ENCODE results near the gene DPH2.

DPH2 gene

GRCh38 chr1:43969746-43970466 is at the start of gene DPH2:
DPH2 (plus strand) TSS chr1:43970010; CDS start chr1:43970176, 166 bp downstream.
- Mint-ChIP-seq H3K9me3 (no peaks in the 10 kb centered on the region), H3K4me3 (peak within 1 kb of the TSS; percentile 96), H3K4me1 (peaks cover 23% of the 10 kb centered on the region), H3K27me3 (no peaks in the 10 kb centered on the region), H3K36me3 (no peaks in the 10 kb centered on the region), H3K27ac (peak within 1 kb of the TSS; percentile 49)
- peak; percentile 80 to 85 for DNase-seq (ENCODE audit: low spot score in 2 of 2)
- peak; percentile 83 for ATAC-seq (ENCODE audit: low read depth)

GRCh38 chr1:43921022-43921421 is 48.8 kb upstream of the DPH2 start:
- no peak overlapping the region for H3K27ac Mint-ChIP-seq
- H3K4me1 Mint-ChIP-seq: no peaks in the 10 kb centered on the region
- H3K9me3 Mint-ChIP-seq: no peaks in the 10 kb centered on the region
- peaks cover 11% of the 10 kb centered on the region for H3K36me3 Mint-ChIP-seq
- H3K4me3 Mint-ChIP-seq: no peak overlapping the region
- H3K27me3 Mint-ChIP-seq: no peaks in the 10 kb centered on the region
- no peak for DNase-seq (ENCODE audit: low spot score in 2 of 2)
- ATAC-seq (ENCODE audit: low read depth): no peak

- DNase-seq (ENCODE audit: low spot score in 2 of 2) (no peak), ATAC-seq (ENCODE audit: low read depth) (no peak)
- no peak overlapping the region for H3K27ac Mint-ChIP-seq
- H3K9me3 Mint-ChIP-seq: no peaks in the 10 kb centered on the region
- H3K4me1 Mint-ChIP-seq: no peaks in the 10 kb centered on the region
- H3K4me3 Mint-ChIP-seq: no peak overlapping the region
- no peaks in the 10 kb centered on the region for H3K27me3 Mint-ChIP-seq
- H3K36me3 Mint-ChIP-seq: peaks cover 12% of the 10 kb centered on the region
Measured at GRCh38 chr1:43924516-43924915, 45.3 kb upstream of the DPH2 start.

GRCh38 chr1:43925846-43926245 is 44.0 kb upstream of the DPH2 start:
- ATAC-seq (ENCODE audit: low read depth) (no peak), DNase-seq (ENCODE audit: low spot score in 2 of 2) (no peak)
- no peak overlapping the region for H3K4me3 Mint-ChIP-seq
- H3K27me3 Mint-ChIP-seq: no peaks in the 10 kb centered on the region
- no peaks in the 10 kb centered on the region for H3K4me1 Mint-ChIP-seq
- no peaks in the 10 kb centered on the region for H3K9me3 Mint-ChIP-seq
- H3K36me3 Mint-ChIP-seq: peaks cover 12% of the 10 kb centered on the region
- H3K27ac Mint-ChIP-seq: no peak overlapping the region

- Mint-ChIP-seq H3K36me3 (peaks cover 10% of the 10 kb centered on the region), H3K4me3 (no peak overlapping the region)
- peak; percentile 32 for ATAC-seq (ENCODE audit: low read depth)
Measured at GRCh38 chr1:43930168-43930948, 39.5 kb upstream of the DPH2 start.

GRCh38 chr1:43930949-43931275 is 38.9 kb upstream of the DPH2 start:
- no peaks in the 10 kb centered on the region for H3K9me3 Mint-ChIP-seq
- ATAC-seq (ENCODE audit: low read depth): no peak
- peaks cover 16% of the 10 kb centered on the region for H3K27me3 Mint-ChIP-seq
- peaks cover 5% of the 10 kb centered on the region for H3K36me3 Mint-ChIP-seq
- no peak overlapping the region for H3K4me3 Mint-ChIP-seq
- DNase-seq (ENCODE audit: low spot score in 2 of 2): no peak
- peaks cover 11% of the 10 kb centered on the region for H3K4me1 Mint-ChIP-seq
- no peak overlapping the region for H3K27ac Mint-ChIP-seq

More at GRCh38 chr1:43930168-43930948, 39.5 kb upstream of the DPH2 start:
- H3K4me1 Mint-ChIP-seq: peaks cover 11% of the 10 kb centered on the region
- no peak for DNase-seq (ENCODE audit: low spot score in 2 of 2)
- H3K9me3 Mint-ChIP-seq: no peaks in the 10 kb centered on the region
- H3K27me3 Mint-ChIP-seq: peaks cover 13% of the 10 kb centered on the region
- H3K27ac Mint-ChIP-seq: no peak overlapping the region

- Mint-ChIP-seq H3K27ac (no peak overlapping the region), H3K27me3 (peaks cover 16% of the 10 kb centered on the region), H3K4me3 (no peak overlapping the region), H3K36me3 (peaks cover 3% of the 10 kb centered on the region), H3K4me1 (peaks cover 11% of the 10 kb centered on the region), H3K9me3 (no peaks in the 10 kb centered on the region)
- ATAC-seq (ENCODE audit: low read depth): no peak
- no peak for DNase-seq (ENCODE audit: low spot score in 2 of 2)
Measured at GRCh38 chr1:43931711-43932660, 37.8 kb upstream of the DPH2 start.

GRCh38 chr1:43932786-43933385 is 36.9 kb upstream of the DPH2 start:
- peaks cover 16% of the 10 kb centered on the region for H3K27me3 Mint-ChIP-seq
- DNase-seq (ENCODE audit: low spot score in 2 of 2) (no peak), ATAC-seq (ENCODE audit: low read depth) (no peak)
- peaks cover 11% of the 10 kb centered on the region for H3K4me1 Mint-ChIP-seq
- no peaks in the 10 kb centered on the region for H3K9me3 Mint-ChIP-seq
- H3K27ac Mint-ChIP-seq: no peak overlapping the region
- H3K36me3 Mint-ChIP-seq: peaks cover 3% of the 10 kb centered on the region
- H3K4me3 Mint-ChIP-seq: no peak overlapping the region

- Mint-ChIP-seq H3K9me3 (no peaks in the 10 kb centered on the region), H3K27me3 (peaks cover 16% of the 10 kb centered on the region), H3K4me1 (peaks cover 11% of the 10 kb centered on the region), H3K27ac (no peak within 1 kb of the TSS), H3K36me3 (peaks cover 3% of the 10 kb centered on the region), H3K4me3 (peak within 1 kb of the TSS; percentile 4)
- DNase-seq (ENCODE audit: low spot score in 2 of 2) (no peak), ATAC-seq (ENCODE audit: low read depth) (no peak)
Measured at GRCh38 chr1:43933386-43934100, 36.3 kb upstream of the DPH2 start, which contains the start of gene ARTN. ARTN (plus strand) TSS chr1:43933801; CDS start chr1:43935657, 1,856 bp downstream.

GRCh38 chr1:43934101-43934985 is 35.5 kb upstream of the DPH2 start:
- ATAC-seq (ENCODE audit: low read depth) (peak; percentile 74), DNase-seq (ENCODE audit: low spot score in 2 of 2) (peak; percentile 42 to 65)
- Mint-ChIP-seq H3K27me3 (peaks cover 16% of the 10 kb centered on the region), H3K4me3 (peak overlapping the region; percentile 4), H3K9me3 (no peaks in the 10 kb centered on the region), H3K4me1 (peaks cover 11% of the 10 kb centered on the region), H3K27ac (no peak overlapping the region), H3K36me3 (peaks cover 3% of the 10 kb centered on the region)

GRCh38 chr1:43934986-43935324 is 34.9 kb upstream of the DPH2 start:
- DNase-seq (ENCODE audit: low spot score in 2 of 2) (no peak), ATAC-seq (ENCODE audit: low read depth) (no peak)
- H3K27me3 Mint-ChIP-seq: peaks cover 16% of the 10 kb centered on the region
- no peak overlapping the region for H3K4me3 Mint-ChIP-seq
- H3K9me3 Mint-ChIP-seq: no peaks in the 10 kb centered on the region
- H3K4me1 Mint-ChIP-seq: peaks cover 15% of the 10 kb centered on the region
- no peak overlapping the region for H3K27ac Mint-ChIP-seq
- peaks cover 7% of the 10 kb centered on the region for H3K36me3 Mint-ChIP-seq

- H3K9me3 Mint-ChIP-seq: no peaks in the 10 kb centered on the region
- peaks cover 16% of the 10 kb centered on the region for H3K27me3 Mint-ChIP-seq
- no peak overlapping the region for H3K27ac Mint-ChIP-seq
- DNase-seq (ENCODE audit: low spot score in 2 of 2): no peak
- ATAC-seq (ENCODE audit: low read depth): no peak
- peaks cover 15% of the 10 kb centered on the region for H3K4me1 Mint-ChIP-seq
- peaks cover 10% of the 10 kb centered on the region for H3K36me3 Mint-ChIP-seq
- H3K4me3 Mint-ChIP-seq: no peak overlapping the region
Measured at GRCh38 chr1:43935711-43936427, 33.9 kb upstream of the DPH2 start.

Data from memory B cell (primary cell).